H1 (cell line): ENCODE data around the gene ENTPD1. TPM values are rescaled to one million over a fixed set of nuclear protein-coding genes. Genes with fewer than 3 reads are reported as not detected.

ENCODE experiments used
- CTCF ChIA-PET: fragments of 300-600 bp; sonication (Branson Sonifier 250); formaldehyde crosslinking; loops from one replicate; lab custom pipeline; 2021; ENCODE audit not compliant: partially characterized antibody; lab: Charles Lee
- POLR2A ChIA-PET: fragments of 300-600 bp; sonication (Branson Sonifier 250); formaldehyde crosslinking; loops from one replicate; lab custom pipeline; 2021; ENCODE audit warnings: inconsistent platforms; ENCODE audit not compliant: partially characterized antibody; lab: Charles Lee
- DNase-seq, 2 experiments: peaks; one replicate each; pipeline versions ENCODE4 v3.0.0 to v3.0.0-alpha.2; 2010 to 2022; ENCODE audit warnings: low spot score in 2 of 2, low read depth in 1 of 2, mixed read lengths in 1 of 2
- FAIRE-seq: peaks from 2 replicates; lab custom pipeline; 2011; peaks lifted over from hg19 to GRCh38; lab: Jason Lieb, UNC
- H2AFZ ChIP-seq: 2 replicates; pipeline ENCODE4 v1.8.1; 2012; ENCODE audit warnings: low read length, inconsistent platforms
- H2AK5ac ChIP-seq: 2 replicates; pipeline ENCODE4 v1.6.1; 2013; ENCODE audit warnings: low read depth, low read length
- H2BK120ac ChIP-seq: replicated peaks from 2 replicates; pipeline ENCODE3; 2013; ENCODE audit warnings: low read depth, low read length, inconsistent platforms
- H2BK12ac ChIP-seq: 2 replicates; pipeline ENCODE4 v1.6.1; 2013; ENCODE audit warnings: low read depth, low read length
- H2BK15ac ChIP-seq: 2 replicates; pipeline ENCODE4 v1.6.1; 2013; ENCODE audit warnings: low read length
- H2BK20ac ChIP-seq: 2 replicates; pipeline ENCODE4 v1.6.1; 2013; ENCODE audit warnings: low read length
- H2BK5ac ChIP-seq: 2 replicates; pipeline ENCODE4 v1.6.1; 2013; ENCODE audit warnings: low read depth, low read length
- H3K14ac ChIP-seq: 2 replicates; pipeline ENCODE4 v1.6.1; 2013; ENCODE audit warnings: inconsistent platforms; ENCODE audit not compliant: insufficient read length
- H3K18ac ChIP-seq: 2 replicates; pipeline ENCODE4 v1.6.1; 2013; ENCODE audit warnings: low read length; ENCODE audit errors: extremely low read depth
- H3K23ac ChIP-seq: 2 replicates; pipeline ENCODE4 v1.6.1; 2013; ENCODE audit warnings: inconsistent platforms; ENCODE audit not compliant: insufficient read length
- H3K23me2 ChIP-seq: 2 replicates; pipeline ENCODE4 v1.6.1; 2013; ENCODE audit warnings: low read depth, low read length
- H3K27ac ChIP-seq: 2 replicates; pipeline ENCODE4 v1.6.1; 2011; ENCODE audit warnings: low read depth, low read length, inconsistent platforms
- H3K27me3 ChIP-seq, 4 experiments: replicated peaks in 1 of 4; 1 replicate in 1 of 4; 2 replicates in 3 of 4; pipeline versions ENCODE4 v1.6.1 to v1.8.1; 2011 to 2013; ENCODE audit warnings: low read length in 3 of 4, mild to moderate bottlenecking in 3 of 4, inconsistent platforms in 2 of 4, mixed read lengths in 2 of 4, moderate library complexity in 1 of 4; ENCODE audit not compliant: control insufficient read depth in 3 of 4, insufficient read depth in 3 of 4; ENCODE audit errors: extremely low read depth in 1 of 4
- H3K36me3 ChIP-seq, 4 experiments: 2 replicates each; pipeline versions ENCODE4 v1.6.1 to v1.8.1; 2011 to 2013; ENCODE audit warnings: mild to moderate bottlenecking in 4 of 4, low read length in 3 of 4, moderate library complexity in 2 of 4, control low read depth in 1 of 4, inconsistent platforms in 1 of 4; ENCODE audit not compliant: insufficient read depth in 4 of 4, control insufficient read depth in 2 of 4
- H3K4ac ChIP-seq: replicated peaks from 2 replicates; pipeline ENCODE3; 2013; ENCODE audit warnings: low read length, low read depth, mixed read lengths, inconsistent platforms; ENCODE audit not compliant: insufficient read length
- H3K4me1 ChIP-seq, 4 experiments: replicated peaks in 1 of 4; 1 replicate in 1 of 4; 2 replicates in 3 of 4; pipeline versions ENCODE4 v1.6.1 to v1.8.1; 2011 to 2013; ENCODE audit warnings: low read length in 3 of 4, inconsistent platforms in 2 of 4, mixed read lengths in 1 of 4; ENCODE audit not compliant: insufficient read depth in 4 of 4, control insufficient read depth in 3 of 4
- H3K4me2 ChIP-seq, 2 experiments: 2 replicates each; pipeline versions ENCODE4 v1.6.1 to v1.8.1; 2011 to 2013; ENCODE audit warnings: low read depth in 2 of 2, low read length in 2 of 2, control low read depth in 1 of 2, inconsistent platforms in 1 of 2, mild to moderate bottlenecking in 1 of 2; ENCODE audit not compliant: insufficient read depth in 1 of 2
- H3K4me3 ChIP-seq, 4 experiments: fragments of 200-600, 300-600 bp in 1 of 4; sonication (generic), shearing (Covaris generic), sonication (Bioruptor Twin) in 1 of 4; 2 replicates each; pipeline versions ENCODE4 v1.5.1 to v1.8.1; 2011 to 2016; ENCODE audit warnings: low read length in 4 of 4, low read depth in 3 of 4, control low read depth in 2 of 4, inconsistent platforms in 2 of 4, mild to moderate bottlenecking in 2 of 4, mixed read lengths in 1 of 4, moderate library complexity in 1 of 4; ENCODE audit not compliant: insufficient read depth in 2 of 4; ENCODE audit errors: extremely low read depth in 1 of 4
- H3K56ac ChIP-seq: replicated peaks from 2 replicates; pipeline ENCODE3; 2013; ENCODE audit warnings: low read depth, mild to moderate bottlenecking, mixed read lengths, low read length, inconsistent platforms; ENCODE audit not compliant: insufficient read length
- H3K79me1 ChIP-seq: 2 replicates; pipeline ENCODE4 v1.6.1; 2013; ENCODE audit warnings: low read depth, low read length, control low read depth
- H3K79me2 ChIP-seq, 2 experiments: 2 replicates each; pipeline versions ENCODE4 v1.6.1 to v1.8.1; 2012 to 2013; ENCODE audit warnings: low read length in 2 of 2, mild to moderate bottlenecking in 2 of 2, inconsistent platforms in 1 of 2; ENCODE audit not compliant: insufficient read depth in 2 of 2, control insufficient read depth in 1 of 2
- H3K9ac ChIP-seq, 4 experiments: replicated peaks in 1 of 4; 1 replicate in 1 of 4; 2 replicates in 3 of 4; pipeline versions ENCODE4 v1.6.1 to v1.8.1; 2011 to 2013; ENCODE audit warnings: low read depth in 3 of 4, low read length in 3 of 4, control low read depth in 2 of 4, mild to moderate bottlenecking in 2 of 4, moderate library complexity in 2 of 4, inconsistent platforms in 1 of 4; ENCODE audit errors: extremely low read depth in 1 of 4
- H3K9me3 ChIP-seq, 2 experiments: 2 replicates each; pipeline versions ENCODE4 v1.6.1 to v1.8.1; 2012 to 2013; ENCODE audit warnings: mild to moderate bottlenecking in 2 of 2, moderate library complexity in 2 of 2, control low read depth in 1 of 2, inconsistent platforms in 1 of 2, low read depth in 1 of 2, low read length in 1 of 2, mixed read lengths in 1 of 2; ENCODE audit not compliant: insufficient read depth in 2 of 2
- H4K20me1 ChIP-seq, 2 experiments: replicated peaks in 1 of 2; 2 replicates each; pipeline versions ENCODE3 to v1.8.1; 2011 to 2013; ENCODE audit warnings: inconsistent platforms in 2 of 2, low read length in 2 of 2, mild to moderate bottlenecking in 1 of 2; ENCODE audit not compliant: insufficient read depth in 2 of 2, control insufficient read depth in 1 of 2
- H4K5ac ChIP-seq: 2 replicates; pipeline ENCODE4 v1.6.1; 2013; ENCODE audit warnings: low read length, low read depth, mixed read lengths, inconsistent platforms; ENCODE audit not compliant: insufficient read length
- H4K8ac ChIP-seq: 2 replicates; pipeline ENCODE4 v1.8.0; 2013; ENCODE audit warnings: mild to moderate bottlenecking, moderate library complexity, low read length, inconsistent platforms; ENCODE audit not compliant: insufficient read depth; ENCODE audit errors: extremely low read depth
- H4K91ac ChIP-seq: replicated peaks from 2 replicates; pipeline ENCODE3; 2013; ENCODE audit warnings: low read length, mixed read lengths, inconsistent platforms; ENCODE audit not compliant: insufficient read length
- ATF3 ChIP-seq: IDR thresholded peaks from 2 replicates; pipeline ENCODE4 v1.6.1; 2011; ENCODE audit warnings: low read depth, mild to moderate bottlenecking, low read length; ENCODE audit not compliant: insufficient read depth
- CHD1 ChIP-seq: IDR thresholded peaks from 2 replicates; pipeline ENCODE4 v1.6.1; 2012; ENCODE audit warnings: low read depth, low read length, improper control_type of control experiment
- MAX ChIP-seq: IDR thresholded peaks from 2 replicates; pipeline ENCODE4 v1.6.1; 2012; ENCODE audit warnings: inconsistent platforms
- POU5F1 ChIP-seq: IDR thresholded peaks from 2 replicates; pipeline ENCODE4 v1.6.1; 2011; ENCODE audit warnings: low read depth, mild to moderate bottlenecking, low read length, moderate library complexity
- RAD21 ChIP-seq, 2 experiments: IDR thresholded peaks in 1 of 2; conservative IDR thresholded peaks in 1 of 2; 2 replicates each; pipeline ENCODE4 v1.6.1; 2011; ENCODE audit warnings: low read depth in 2 of 2, low read length in 2 of 2, improper control_type of control experiment in 1 of 2, inconsistent platforms in 1 of 2, mild to moderate bottlenecking in 1 of 2, moderate library complexity in 1 of 2
- RNF2 ChIP-seq: fragments of 200-900, 300-1000 bp; sonication (generic); IDR thresholded peaks from 2 replicates; pipeline ENCODE4 v1.7.1; 2016; ENCODE audit warnings: borderline replicate concordance, low read depth, mild to moderate bottlenecking, antibody characterized with exemption, low read length; ENCODE audit not compliant: poor library complexity, severe bottlenecking; ENCODE audit errors: missing control alignments
- SP2 ChIP-seq: IDR thresholded peaks from 2 replicates; pipeline ENCODE4 v1.6.1; 2012; ENCODE audit warnings: mild to moderate bottlenecking, low read length, inconsistent platforms
- WGBS, 2 experiments: shearing (Covaris generic) in 1 of 2; methylation state at CpG; one replicate each; pipeline versions ENCODE4 v1.1.6 to v1.1.7; 2013 to 2015; ENCODE audit warnings: low lambda C conversion rate in 2 of 2, mixed read lengths in 2 of 2, inconsistent platforms in 1 of 2, low coverage in 1 of 2, missing lambda C conversion rate in 1 of 2; ENCODE audit not compliant: insufficient replicate concordance in 2 of 2, insufficient coverage in 1 of 2, insufficient read length in 1 of 2; ENCODE audit errors: extremely low coverage in 1 of 2, missing lambda C conversion rate in 1 of 2; 5-methylcytosine and 5-hydroxymethylcytosine counted together
- polyA plus RNA-seq, 7 experiments: library from polyadenylated mRNA; depleted of rRNA in 3 of 7; stranded (reverse) in 5 of 7; unstranded in 2 of 7; fragments of >200 nt in 5 of 7; fragments of 200-250 nt in 2 of 7; gene quantifications; 1 replicate in 5 of 7; 2 replicates in 1 of 7; 4 replicates in 1 of 7; pipeline versions ENCODE4 v1.2.1 to v1.2.3, GENCODE V29; 2011 to 2013; ENCODE audit warnings: missing spikeins in 2 of 7, mixed read lengths in 2 of 7
- total RNA-seq: library from RNA; stranded (reverse); fragmentation: NEBNext Ultra II Directional; extraction: Animal tissue kit (Norgen Biotek cat#: 25700); gene quantifications from 2 replicates; pipeline ENCODE4 v1.2.1, GENCODE V29; 2021
- TF ChIP-seq, protein P1 (sequence below): IDR thresholded peaks from 2 replicates; pipeline ENCODE4 v1.6.1; 2012; ENCODE audit warnings: low read length, inconsistent platforms

The ENTPD1 gene
- total and polyA plus RNA-seq, 2 of the 8 experiments (the other 6 are each of a cell fraction or from before 2014, with no cell fraction given) = 2.2 to 2.5 TPM

DNA sequence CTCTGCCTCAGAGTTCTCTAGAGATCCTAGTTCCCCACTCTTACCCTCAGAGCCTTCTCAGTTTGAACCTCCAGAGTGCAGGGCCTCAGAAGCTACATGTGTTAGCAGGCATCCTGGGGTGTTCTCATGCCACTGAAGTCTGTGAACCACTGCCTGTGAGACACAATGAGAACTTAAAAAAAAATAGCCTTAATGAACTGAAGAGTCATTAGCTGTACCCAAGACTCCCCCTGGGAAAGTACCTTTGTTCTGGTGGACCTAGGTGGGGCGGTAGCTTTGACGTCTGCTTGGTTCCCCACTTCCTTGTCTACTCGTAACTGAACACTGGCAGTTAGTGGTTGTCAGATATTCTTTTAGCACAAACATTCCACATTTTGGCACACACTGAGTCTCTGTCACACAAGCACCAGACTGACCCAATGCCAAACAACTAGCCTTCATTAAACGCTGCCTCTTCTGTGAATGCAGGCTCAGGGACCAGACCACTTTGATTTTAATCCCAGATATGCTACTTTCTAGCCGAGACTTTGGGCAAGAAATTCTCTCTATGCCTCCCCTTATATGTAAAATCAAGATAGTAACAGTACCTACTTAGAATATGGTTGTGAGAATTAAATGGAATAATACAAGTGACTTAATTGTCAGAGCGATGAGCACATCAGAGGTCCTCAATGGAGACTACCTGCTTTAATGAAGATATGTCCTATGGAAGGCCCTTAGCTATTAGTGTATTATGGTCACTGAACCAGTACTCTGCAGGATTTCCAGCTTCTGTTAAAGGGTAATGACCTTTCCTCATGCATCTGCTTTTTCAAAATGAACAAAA, 76.5 kb downstream of the ENTPD1 start:
- Histone ChIP-seq H3K27ac (no peak overlapping the region), H3K4me2 (no peak overlapping the region), H3K79me2 (no peaks in the 10 kb centered on the region), H3K23ac (no peak overlapping the region), H3K4ac (no peak overlapping the region), H3K4me3 (no peak overlapping the region), H3K56ac (no peak overlapping the region), H2BK120ac (no peak overlapping the region), H3K23me2 (no peaks in the 10 kb centered on the region), H3K27me3 (no peaks in the 10 kb centered on the region), H2BK20ac (no peak overlapping the region), H2AK5ac (no peak overlapping the region), H2BK15ac (no peak overlapping the region), H4K5ac (no peak overlapping the region), H2AFZ (no peak overlapping the region), H4K91ac (no peak overlapping the region), H3K9ac (no peak overlapping the region), H3K14ac (no peak overlapping the region), H4K8ac (no peak overlapping the region), H3K4me1 (peaks cover 0 to 4% (median 2%) of the 10 kb centered on the region in 4 experiments; a peak in 2 of 7 replicates), H3K18ac (no peak overlapping the region), H3K79me1 (no peaks in the 10 kb centered on the region), H2BK5ac (no peak overlapping the region), H3K36me3 (no peaks in the 10 kb centered on the region), H2BK12ac (no peak overlapping the region), H3K9me3 (no peaks in the 10 kb centered on the region), H4K20me1 (no peaks in the 10 kb centered on the region)
- TF ChIP-seq SP2 (no peak), MAX (no peak), RNF2 (no peak), POU5F1 (no peak), CHD1 (no peak), ATF3 (no peak), RAD21 (IDR thresholded peaks at IDR 0.05 in 1 of 2, conservative IDR thresholded peaks at IDR 0.05 in 1 of 2; ENCODE audit: low read depth in 2 of 2, low read length in 2 of 2) (no peak)
- TF ChIP-seq, protein P1, sequence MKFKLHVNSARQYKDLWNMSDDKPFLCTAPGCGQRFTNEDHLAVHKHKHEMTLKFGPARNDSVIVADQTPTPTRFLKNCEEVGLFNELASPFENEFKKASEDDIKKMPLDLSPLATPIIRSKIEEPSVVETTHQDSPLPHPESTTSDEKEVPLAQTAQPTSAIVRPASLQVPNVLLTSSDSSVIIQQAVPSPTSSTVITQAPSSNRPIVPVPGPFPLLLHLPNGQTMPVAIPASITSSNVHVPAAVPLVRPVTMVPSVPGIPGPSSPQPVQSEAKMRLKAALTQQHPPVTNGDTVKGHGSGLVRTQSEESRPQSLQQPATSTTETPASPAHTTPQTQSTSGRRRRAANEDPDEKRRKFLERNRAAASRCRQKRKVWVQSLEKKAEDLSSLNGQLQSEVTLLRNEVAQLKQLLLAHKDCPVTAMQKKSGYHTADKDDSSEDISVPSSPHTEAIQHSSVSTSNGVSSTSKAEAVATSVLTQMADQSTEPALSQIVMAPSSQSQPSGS = no peak
- ChIA-PET POLR2A (interaction anchor here (0.6 kb wide), 1 partner anchor 10 kb away, joined by 4 read pairs; no protein-coding TSS in a partner anchor), CTCF (interaction anchor here (1.0 to 2.3 kb wide), 3 partner anchors 12 to 50 kb away, joined by 3 to 7 read pairs (median 3); no protein-coding TSS in a partner anchor)
- 88% methylated on average over 6 of the region's 6 CpGs; no CpG with 5 or more reads in 1 of the 2 experiments for WGBS, 2 experiments
- no peak for DNase-seq
- no peak for FAIRE-seq
